SK-N-SH (cell line): ENCODE results near the gene POU6F2. TPM values are rescaled to one million over a fixed set of nuclear protein-coding genes. Genes with fewer than 3 reads are reported as not detected.

ENCODE experiments used
- CTCF ChIA-PET: fragments of 300-600, 350-600 bp; formaldehyde crosslinking; extraction: SDS; loops from one replicate; lab custom pipeline; 2021; lab: Yijun Ruan, JAX
- POLR2A ChIA-PET: fragments of 350-600 bp; sonication (Branson Sonifier 250); formaldehyde crosslinking; extraction: SDS; loops from one replicate; lab custom pipeline; 2020; ENCODE audit warnings: antibody characterized with exemption, inconsistent platforms; lab: Yijun Ruan, JAX
- DNase-seq: peaks from one replicate; pipeline ENCODE4 v3.0.0; 2012
- H2AFZ ChIP-seq: fragments of 200-600 bp; sonication (generic); 2 replicates; pipeline ENCODE4 v1.8.1; 2016; ENCODE audit warnings: antibody characterized with exemption, mild to moderate bottlenecking, low read depth
- H3F3A ChIP-seq: fragments of 200-600 bp; sonication (generic); replicated peaks from 2 replicates; pipeline ENCODE3; 2016; ENCODE audit warnings: antibody characterized with exemption, mild to moderate bottlenecking; ENCODE audit not compliant: insufficient read depth
- H3K27ac ChIP-seq, 2 experiments: fragments of 200-500 bp in 1 of 2; fragments of 200-600 bp in 1 of 2; sonication (Bioruptor generic) in 1 of 2; sonication (generic), shearing (Covaris generic) in 1 of 2; 2 replicates each; pipeline versions ENCODE4 v1.5.1 to v1.6.1; 2014 to 2016; ENCODE audit warnings: low read depth in 2 of 2, inconsistent platforms in 1 of 2, low read length in 1 of 2, mild to moderate bottlenecking in 1 of 2, mixed read lengths in 1 of 2
- H3K27me3 ChIP-seq: fragments of 200-600 bp; sonication (generic), shearing (Covaris generic); 2 replicates; pipeline ENCODE4 v1.6.1; 2016; ENCODE audit warnings: mixed run types; ENCODE audit not compliant: insufficient read depth
- H3K36me3 ChIP-seq, 2 experiments: fragments of 200-500 bp in 1 of 2; fragments of 200-600 bp in 1 of 2; sonication (Bioruptor generic) in 1 of 2; sonication (generic) in 1 of 2; replicated peaks in 1 of 2; 2 replicates each; pipeline versions ENCODE3 to v1.5.1; 2014 to 2016; ENCODE audit warnings: low read length in 1 of 2, mild to moderate bottlenecking in 1 of 2; ENCODE audit not compliant: insufficient read depth in 2 of 2, control insufficient read depth in 1 of 2
- H3K4me1 ChIP-seq, 2 experiments: fragments of 200-500 bp in 1 of 2; fragments of 200-600 bp in 1 of 2; sonication (Bioruptor generic) in 1 of 2; sonication (generic), shearing (Covaris generic) in 1 of 2; 2 replicates each; pipeline versions ENCODE4 v1.5.1 to v1.6.1; 2014 to 2016; ENCODE audit warnings: low read depth in 1 of 2, low read length in 1 of 2, mixed run types in 1 of 2; ENCODE audit not compliant: insufficient read depth in 2 of 2, control insufficient read depth in 1 of 2
- H3K4me2 ChIP-seq: fragments of 200-600 bp; sonication (generic), shearing (Covaris generic); 2 replicates; pipeline ENCODE4 v1.6.1; 2017; ENCODE audit warnings: mixed run types
- H3K4me3 ChIP-seq, 2 experiments: fragments of 200-500 bp in 1 of 2; fragments of 200-600 bp in 1 of 2; sonication (Bioruptor generic) in 1 of 2; sonication (generic), shearing (Covaris generic) in 1 of 2; 2 replicates each; pipeline versions ENCODE4 v1.5.1 to v1.8.1; 2014 to 2016; ENCODE audit warnings: low read depth in 2 of 2, inconsistent platforms in 1 of 2, low read length in 1 of 2, mild to moderate bottlenecking in 1 of 2, mixed read lengths in 1 of 2, moderate library complexity in 1 of 2
- H3K79me2 ChIP-seq: fragments of 200-600 bp; sonication (generic); 2 replicates; pipeline ENCODE4 v1.8.1; 2017; ENCODE audit warnings: mild to moderate bottlenecking; ENCODE audit not compliant: insufficient read depth
- H3K9ac ChIP-seq: fragments of 200-600 bp; sonication (generic); 2 replicates; pipeline ENCODE4 v1.6.1; 2017; ENCODE audit warnings: mixed run types
- H3K9me2 ChIP-seq: fragments of 200-600 bp; sonication (generic); 2 replicates; pipeline ENCODE4 v1.6.1; 2017; ENCODE audit warnings: mixed run types
- H3K9me3 ChIP-seq: fragments of 200-600 bp; sonication (generic); 2 replicates; pipeline ENCODE4 v1.6.1; 2017; ENCODE audit warnings: mixed run types, mild to moderate bottlenecking, moderate library complexity
- H4K20me1 ChIP-seq: fragments of 200-600 bp; sonication (generic); 2 replicates; pipeline ENCODE4 v1.6.1; 2017; ENCODE audit warnings: mild to moderate bottlenecking, mixed run types; ENCODE audit not compliant: insufficient read depth
- CHD2 ChIP-seq: fragments of 150-350 bp; IDR thresholded peaks from 2 replicates; pipeline ENCODE4 v1.6.1; 2018; ENCODE audit warnings: low read length; ENCODE audit not compliant: partially characterized antibody
- EP300 ChIP-seq, 2 experiments: IDR thresholded peaks; 2 replicates each; pipeline versions ENCODE4 v1.4.0 to v1.6.1; 2012; ENCODE audit warnings: borderline replicate concordance in 1 of 2, low read depth in 1 of 2, low read length in 1 of 2
- FOSL2 ChIP-seq: IDR thresholded peaks from 2 replicates; pipeline ENCODE4 v1.4.0; 2012; ENCODE audit warnings: low read depth, mild to moderate bottlenecking, moderate library complexity, borderline replicate concordance
- FOXM1 ChIP-seq: IDR thresholded peaks from 2 replicates; pipeline ENCODE4 v1.4.0; 2012; ENCODE audit warnings: low read depth, mild to moderate bottlenecking
- GABPA ChIP-seq: IDR thresholded peaks from 2 replicates; pipeline ENCODE4 v1.4.0; 2012; ENCODE audit warnings: low read depth, mild to moderate bottlenecking
- GATA2 ChIP-seq: sonication (generic); formaldehyde crosslinking; IDR thresholded peaks from 2 replicates; pipeline ENCODE4 v1.5.0; 2020; ENCODE audit warnings: mild to moderate bottlenecking, missing genetic modification reagents
- JUND ChIP-seq: IDR thresholded peaks from 2 replicates; pipeline ENCODE4 v1.4.0; 2012
- MEF2A ChIP-seq: IDR thresholded peaks from 2 replicates; pipeline ENCODE4 v1.4.0; 2012; ENCODE audit warnings: low read depth, borderline replicate concordance
- MXI1 ChIP-seq: IDR thresholded peaks from 2 replicates; pipeline ENCODE4 v1.6.1; 2012; ENCODE audit warnings: mild to moderate bottlenecking, low read depth, low read length, improper control_type of control experiment
- POLR2AphosphoS5 ChIP-seq: IDR thresholded peaks from 2 replicates; pipeline ENCODE4 v1.6.1; 2012; ENCODE audit warnings: low read depth, low read length
- RCOR1 ChIP-seq: fragments of 150-350 bp; IDR thresholded peaks from 2 replicates; pipeline ENCODE4 v1.6.1; 2017; ENCODE audit warnings: antibody characterized with exemption, low read length
- RXRA ChIP-seq: IDR thresholded peaks from 2 replicates; pipeline ENCODE4 v1.4.0; 2012; ENCODE audit warnings: low read depth, mild to moderate bottlenecking, borderline replicate concordance
- SMC3 ChIP-seq: IDR thresholded peaks from 2 replicates; pipeline ENCODE4 v1.6.1; 2012; ENCODE audit warnings: low read depth, low read length, improper control_type of control experiment
- YY1 ChIP-seq: IDR thresholded peaks from 2 replicates; pipeline ENCODE4 v1.4.0; 2012; ENCODE audit warnings: low read depth, mild to moderate bottlenecking
- WGBS: methylation state at CpG from one replicate; pipeline ENCODE4 v1.1.6; 2017; ENCODE audit warnings: low lambda C conversion rate; 5-methylcytosine and 5-hydroxymethylcytosine counted together
- polyA plus RNA-seq, 3 experiments: library from polyadenylated mRNA; depleted of rRNA; stranded (reverse); fragments of >200 nt; gene quantifications; 2 replicates each; pipeline ENCODE4 v1.2.3, GENCODE V29; 2012
- TF ChIP-seq, protein P1 (sequence below): fragments of 150-350 bp; IDR thresholded peaks from 2 replicates; pipeline ENCODE4 v1.6.1; 2016; ENCODE audit warnings: mild to moderate bottlenecking, low read depth, low read length
- TF ChIP-seq, protein P2 (sequence below): IDR thresholded peaks from 2 replicates; pipeline ENCODE4 v1.6.1; 2012; ENCODE audit warnings: mild to moderate bottlenecking, low read depth, low read length, moderate library complexity
- TF ChIP-seq, protein P3 (sequence below): IDR thresholded peaks from 2 replicates; pipeline ENCODE4 v1.4.0; 2012; ENCODE audit warnings: low read depth, borderline replicate concordance

POU6F2 gene
- polyA plus RNA-seq, 1 of the 3 experiments (the other 2 are of a cell fraction), result under 0.01 TPM

DNA sequence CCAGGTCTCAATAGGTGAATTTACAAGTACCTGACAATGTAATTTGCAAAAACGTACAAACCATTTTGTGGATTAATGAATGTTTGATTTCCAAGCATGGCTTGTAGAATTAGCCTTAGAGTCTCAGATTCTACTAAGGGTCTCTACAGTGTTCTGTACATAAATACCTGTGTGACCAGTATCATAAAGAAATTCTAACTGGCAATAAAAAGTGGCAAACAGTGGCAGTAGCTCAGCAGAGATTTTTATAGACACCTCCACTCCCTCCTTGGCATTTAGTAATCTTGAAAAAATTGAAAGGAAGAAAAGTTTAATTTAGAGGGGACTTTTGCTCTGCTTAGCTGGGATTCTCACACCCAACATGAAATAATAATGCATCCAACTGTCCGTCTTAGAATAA is 220.8 kb downstream of the POU6F2 start:
- H3K36me3 ChIP-seq, result no peaks in the 10 kb centered on the region
- no peak for DNase-seq
- no peak overlapping the region for H3K4me2 ChIP-seq
- ChIA-PET CTCF (no interaction called here), POLR2A (no interaction called here)
- TF ChIP-seq, protein P1, sequence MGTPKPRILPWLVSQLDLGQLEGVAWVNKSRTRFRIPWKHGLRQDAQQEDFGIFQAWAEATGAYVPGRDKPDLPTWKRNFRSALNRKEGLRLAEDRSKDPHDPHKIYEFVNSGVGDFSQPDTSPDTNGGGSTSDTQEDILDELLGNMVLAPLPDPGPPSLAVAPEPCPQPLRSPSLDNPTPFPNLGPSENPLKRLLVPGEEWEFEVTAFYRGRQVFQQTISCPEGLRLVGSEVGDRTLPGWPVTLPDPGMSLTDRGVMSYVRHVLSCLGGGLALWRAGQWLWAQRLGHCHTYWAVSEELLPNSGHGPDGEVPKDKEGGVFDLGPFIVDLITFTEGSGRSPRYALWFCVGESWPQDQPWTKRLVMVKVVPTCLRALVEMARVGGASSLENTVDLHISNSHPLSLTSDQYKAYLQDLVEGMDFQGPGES, result no peak
- TF ChIP-seq FOXM1 (no peak), FOSL2 (no peak), RCOR1 (no peak), CHD2 (no peak), GATA2 (CRISPR knock-in tag) (no peak), YY1 (no peak)
- TF ChIP-seq, protein P2, sequence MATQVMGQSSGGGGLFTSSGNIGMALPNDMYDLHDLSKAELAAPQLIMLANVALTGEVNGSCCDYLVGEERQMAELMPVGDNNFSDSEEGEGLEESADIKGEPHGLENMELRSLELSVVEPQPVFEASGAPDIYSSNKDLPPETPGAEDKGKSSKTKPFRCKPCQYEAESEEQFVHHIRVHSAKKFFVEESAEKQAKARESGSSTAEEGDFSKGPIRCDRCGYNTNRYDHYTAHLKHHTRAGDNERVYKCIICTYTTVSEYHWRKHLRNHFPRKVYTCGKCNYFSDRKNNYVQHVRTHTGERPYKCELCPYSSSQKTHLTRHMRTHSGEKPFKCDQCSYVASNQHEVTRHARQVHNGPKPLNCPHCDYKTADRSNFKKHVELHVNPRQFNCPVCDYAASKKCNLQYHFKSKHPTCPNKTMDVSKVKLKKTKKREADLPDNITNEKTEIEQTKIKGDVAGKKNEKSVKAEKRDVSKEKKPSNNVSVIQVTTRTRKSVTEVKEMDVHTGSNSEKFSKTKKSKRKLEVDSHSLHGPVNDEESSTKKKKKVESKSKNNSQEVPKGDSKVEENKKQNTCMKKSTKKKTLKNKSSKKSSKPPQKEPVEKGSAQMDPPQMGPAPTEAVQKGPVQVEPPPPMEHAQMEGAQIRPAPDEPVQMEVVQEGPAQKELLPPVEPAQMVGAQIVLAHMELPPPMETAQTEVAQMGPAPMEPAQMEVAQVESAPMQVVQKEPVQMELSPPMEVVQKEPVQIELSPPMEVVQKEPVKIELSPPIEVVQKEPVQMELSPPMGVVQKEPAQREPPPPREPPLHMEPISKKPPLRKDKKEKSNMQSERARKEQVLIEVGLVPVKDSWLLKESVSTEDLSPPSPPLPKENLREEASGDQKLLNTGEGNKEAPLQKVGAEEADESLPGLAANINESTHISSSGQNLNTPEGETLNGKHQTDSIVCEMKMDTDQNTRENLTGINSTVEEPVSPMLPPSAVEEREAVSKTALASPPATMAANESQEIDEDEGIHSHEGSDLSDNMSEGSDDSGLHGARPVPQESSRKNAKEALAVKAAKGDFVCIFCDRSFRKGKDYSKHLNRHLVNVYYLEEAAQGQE, result no peak
- no peaks in the 10 kb centered on the region for H3K79me2 ChIP-seq
- no peak overlapping the region for H2AFZ ChIP-seq
- no peak overlapping the region for H3K9ac ChIP-seq
- H3F3A ChIP-seq, result no peaks in the 10 kb centered on the region
- H3K9me3 ChIP-seq, result no peaks in the 10 kb centered on the region
- no peaks in the 10 kb centered on the region for H4K20me1 ChIP-seq
- no peak overlapping the region for H3K4me3 ChIP-seq
- WGBS, result 8% methylated on average over 2 of the region's 2 CpGs
- no peak overlapping the region for H3K27ac ChIP-seq
- no peaks in the 10 kb centered on the region for H3K9me2 ChIP-seq
- no peaks in the 10 kb centered on the region for H3K4me1 ChIP-seq
- peaks cover 22% of the 10 kb centered on the region; the same call in 1 of the 2 replicates for H3K27me3 ChIP-seq

DNA sequence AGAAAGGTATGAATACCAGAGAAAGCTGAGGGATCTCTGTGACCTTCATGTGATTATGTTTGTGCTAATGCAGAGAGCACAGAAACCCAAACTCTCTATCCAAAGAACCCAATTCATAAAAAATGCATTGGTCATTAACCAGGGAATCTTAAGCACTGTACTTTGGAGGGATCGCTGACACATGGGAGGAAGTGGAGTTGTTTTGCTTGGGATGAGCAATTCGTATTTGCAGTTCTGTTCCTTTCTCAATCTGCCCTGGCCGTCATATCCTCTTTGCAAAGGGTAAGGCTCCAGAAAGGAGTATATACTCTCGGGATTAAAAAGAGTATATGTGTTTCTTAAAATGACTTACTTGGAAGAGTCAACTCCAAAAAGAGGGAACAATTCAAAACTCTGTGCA is 221.3 kb downstream of the POU6F2 start:
- DNase-seq, result no peak
- WGBS, result 5% methylated on average over 4 of the region's 4 CpGs
- Histone ChIP-seq H3K27ac (no peak overlapping the region), H3K79me2 (no peaks in the 10 kb centered on the region), H3K9me2 (no peaks in the 10 kb centered on the region), H4K20me1 (no peaks in the 10 kb centered on the region), H3K9me3 (no peaks in the 10 kb centered on the region), H3K4me3 (no peak overlapping the region), H3K4me2 (no peak overlapping the region), H2AFZ (no peak overlapping the region), H3F3A (no peaks in the 10 kb centered on the region), H3K27me3 (peaks cover 22% of the 10 kb centered on the region; the same call in 1 of the 2 replicates), H3K4me1 (no peaks in the 10 kb centered on the region), H3K9ac (no peak overlapping the region), H3K36me3 (no peaks in the 10 kb centered on the region)
- ChIA-PET CTCF (no interaction called here), POLR2A (no interaction called here)
- no peak for TF ChIP-seq RCOR1
- TF ChIP-seq, protein P3, sequence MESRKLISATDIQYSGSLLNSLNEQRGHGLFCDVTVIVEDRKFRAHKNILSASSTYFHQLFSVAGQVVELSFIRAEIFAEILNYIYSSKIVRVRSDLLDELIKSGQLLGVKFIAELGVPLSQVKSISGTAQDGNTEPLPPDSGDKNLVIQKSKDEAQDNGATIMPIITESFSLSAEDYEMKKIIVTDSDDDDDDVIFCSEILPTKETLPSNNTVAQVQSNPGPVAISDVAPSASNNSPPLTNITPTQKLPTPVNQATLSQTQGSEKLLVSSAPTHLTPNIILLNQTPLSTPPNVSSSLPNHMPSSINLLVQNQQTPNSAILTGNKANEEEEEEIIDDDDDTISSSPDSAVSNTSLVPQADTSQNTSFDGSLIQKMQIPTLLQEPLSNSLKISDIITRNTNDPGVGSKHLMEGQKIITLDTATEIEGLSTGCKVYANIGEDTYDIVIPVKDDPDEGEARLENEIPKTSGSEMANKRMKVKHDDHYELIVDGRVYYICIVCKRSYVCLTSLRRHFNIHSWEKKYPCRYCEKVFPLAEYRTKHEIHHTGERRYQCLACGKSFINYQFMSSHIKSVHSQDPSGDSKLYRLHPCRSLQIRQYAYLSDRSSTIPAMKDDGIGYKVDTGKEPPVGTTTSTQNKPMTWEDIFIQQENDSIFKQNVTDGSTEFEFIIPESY, result no peak
- no peak for TF ChIP-seq SMC3
- no peak for TF ChIP-seq MXI1
- TF ChIP-seq EP300 (IDR thresholded peaks at IDR 0.05; ENCODE audit: borderline replicate concordance in 1 of 2, low read depth in 1 of 2, low read length in 1 of 2), result no peak
- TF ChIP-seq YY1, result no peak
- no peak for TF ChIP-seq GABPA
- no peak for TF ChIP-seq JUND
- TF ChIP-seq GATA2 (CRISPR knock-in tag), result no peak
- TF ChIP-seq, protein P2, result no peak
- TF ChIP-seq FOXM1, result no peak
- no peak for TF ChIP-seq POLR2AphosphoS5
- no peak for TF ChIP-seq RXRA
- no peak for TF ChIP-seq MEF2A
